Endothelial cell (in vitro differentiated cells): ENCODE results near the gene CPOX. TPM values are rescaled to one million over a fixed set of nuclear protein-coding genes. Genes with fewer than 3 reads are reported as not detected.

Source experiments
- DNase-seq: peaks from one replicate; pipeline ENCODE4 v3.0.0; 2021; ENCODE audit warnings: low spot score
- H3K27ac Mint-ChIP-seq: one replicate; pipeline ENCODE4 v1.8.0; 2021; ENCODE audit warnings: mixed read lengths, inconsistent platforms; ENCODE audit not compliant: unreplicated experiment
- H3K27me3 Mint-ChIP-seq: one replicate; pipeline ENCODE4 v1.8.0; 2021; ENCODE audit warnings: mild to moderate bottlenecking, moderate library complexity, mixed read lengths, inconsistent platforms; ENCODE audit not compliant: unreplicated experiment
- H3K36me3 Mint-ChIP-seq: one replicate; pipeline ENCODE4 v1.8.0; 2021; ENCODE audit warnings: mild to moderate bottlenecking, low read depth, mixed read lengths, inconsistent platforms; ENCODE audit not compliant: unreplicated experiment
- H3K4me1 Mint-ChIP-seq: one replicate; pipeline ENCODE4 v1.8.0; 2021; ENCODE audit warnings: mild to moderate bottlenecking, mixed read lengths, inconsistent platforms; ENCODE audit not compliant: unreplicated experiment
- H3K4me3 Mint-ChIP-seq: one replicate; pipeline ENCODE4 v1.8.0; 2021; ENCODE audit warnings: mild to moderate bottlenecking, mixed read lengths, inconsistent platforms; ENCODE audit not compliant: unreplicated experiment
- H3K9me3 Mint-ChIP-seq: one replicate; pipeline ENCODE4 v1.8.0; 2021; ENCODE audit warnings: mixed read lengths, inconsistent platforms; ENCODE audit not compliant: unreplicated experiment
- CTCF ChIP-seq: fragments of 200-600 bp; sonication (generic); IDR thresholded peaks from one replicate; pipeline ENCODE4 v1.5.0; 2021; ENCODE audit warnings: antibody characterized with exemption; ENCODE audit not compliant: unreplicated experiment
- total RNA-seq: library from RNA; stranded (reverse); fragmentation: NEBNext Ultra II Directional; extraction: Animal tissue kit (Norgen Biotek cat#: 25700); gene quantifications from one replicate; pipeline ENCODE4 v1.2.1, GENCODE V29; 2021; ENCODE audit not compliant: unreplicated experiment

Gene CPOX
- total RNA-seq, 1 donor from 2014 or later: 21.5 TPM

DNA sequence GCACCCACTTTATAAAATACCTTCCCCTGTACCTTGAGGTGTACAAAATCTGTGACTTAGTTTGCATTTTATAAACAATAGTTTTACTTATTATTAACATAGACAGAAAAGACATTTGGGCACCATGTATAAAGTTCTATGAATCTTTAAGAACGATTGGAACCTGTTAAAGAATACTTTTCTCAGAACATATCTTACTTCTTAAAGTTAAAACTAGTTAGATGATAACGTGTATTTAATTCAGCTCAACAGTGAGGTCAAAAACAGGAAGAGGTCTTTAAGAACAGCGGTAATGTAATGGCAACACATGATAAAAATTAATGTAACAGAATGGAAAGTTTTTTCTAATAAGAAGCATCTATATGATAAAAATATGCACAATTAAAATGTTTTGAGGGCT lies 25.0 kb downstream of the CPOX start:
- Mint-ChIP-seq H3K36me3 (no peaks in the 10 kb centered on the region), H3K9me3 (no peaks in the 10 kb centered on the region), H3K27me3 (no peaks in the 10 kb centered on the region), H3K4me3 (no peak overlapping the region), H3K4me1 (peaks cover 2% of the 10 kb centered on the region), H3K27ac (no peak overlapping the region)
- TF ChIP-seq CTCF: no peak
- no peak for DNase-seq

DNA sequence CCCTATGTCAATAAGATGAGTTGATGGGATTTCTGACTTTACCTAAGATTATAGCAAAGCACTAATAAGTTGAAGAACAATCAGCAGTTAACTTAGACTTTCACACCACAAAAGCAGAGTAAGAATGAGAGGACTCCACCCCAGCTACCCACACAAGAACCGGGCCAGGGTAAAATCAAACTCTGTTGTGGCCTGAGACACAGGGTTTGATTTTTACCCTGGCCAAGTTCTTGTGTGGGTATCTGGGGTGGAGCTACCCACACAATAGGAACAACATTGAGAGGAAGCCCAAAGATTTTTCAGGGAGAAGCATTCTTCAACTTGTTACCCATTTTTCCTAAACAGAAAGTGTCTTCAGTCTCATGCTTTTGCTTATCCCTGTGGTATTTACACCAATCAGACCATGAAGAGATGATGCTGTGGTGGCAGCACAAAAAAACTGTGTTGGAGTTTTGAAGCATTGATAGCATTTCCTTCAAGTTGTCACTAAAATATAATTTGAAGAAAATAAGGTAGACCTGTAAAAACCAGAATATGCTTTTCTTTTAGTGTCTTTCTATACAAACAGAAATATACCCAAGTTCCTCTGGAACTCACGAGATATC lies 25.6 kb downstream of the CPOX start:
- Mint-ChIP-seq H3K36me3 (no peaks in the 10 kb centered on the region), H3K4me3 (no peak overlapping the region), H3K27me3 (no peaks in the 10 kb centered on the region), H3K27ac (no peak overlapping the region), H3K4me1 (no peaks in the 10 kb centered on the region), H3K9me3 (no peaks in the 10 kb centered on the region)
- no peak for DNase-seq
- no peak for TF ChIP-seq CTCF

GRCh38 chr3:98565843-98566242 lies 27.6 kb downstream of the CPOX start:
- TF ChIP-seq CTCF: no peak
- no peaks in the 10 kb centered on the region for H3K27me3 Mint-ChIP-seq
- H3K9me3 Mint-ChIP-seq: no peaks in the 10 kb centered on the region
- H3K4me3 Mint-ChIP-seq: no peak overlapping the region
- no peaks in the 10 kb centered on the region for H3K4me1 Mint-ChIP-seq
- no peak for DNase-seq
- no peaks in the 10 kb centered on the region for H3K36me3 Mint-ChIP-seq
- no peak overlapping the region for H3K27ac Mint-ChIP-seq

DNA sequence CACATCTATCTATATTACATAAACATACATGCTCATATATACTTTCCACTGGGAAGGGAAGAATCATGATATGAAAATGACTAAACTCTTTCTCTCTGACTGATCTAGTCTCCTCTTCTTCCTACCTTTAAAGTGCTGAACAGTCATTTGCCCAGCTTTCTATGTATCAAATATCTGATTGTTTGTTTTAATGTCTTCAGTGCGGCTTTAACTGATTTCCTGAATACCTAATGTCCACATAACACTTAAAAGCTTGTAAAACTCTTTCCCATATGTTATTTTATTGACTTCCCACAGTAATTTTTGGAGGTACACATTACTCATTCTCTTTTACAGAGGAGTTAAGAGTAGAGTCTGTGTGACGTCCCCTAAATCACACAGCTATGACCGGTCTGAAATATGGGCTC lies 28.2 kb downstream of the CPOX start:
- Mint-ChIP-seq H3K9me3 (no peaks in the 10 kb centered on the region), H3K36me3 (no peaks in the 10 kb centered on the region), H3K4me3 (no peak overlapping the region), H3K27me3 (no peaks in the 10 kb centered on the region), H3K27ac (no peak overlapping the region), H3K4me1 (no peaks in the 10 kb centered on the region)
- TF ChIP-seq CTCF: no peak
- no peak for DNase-seq

DNA sequence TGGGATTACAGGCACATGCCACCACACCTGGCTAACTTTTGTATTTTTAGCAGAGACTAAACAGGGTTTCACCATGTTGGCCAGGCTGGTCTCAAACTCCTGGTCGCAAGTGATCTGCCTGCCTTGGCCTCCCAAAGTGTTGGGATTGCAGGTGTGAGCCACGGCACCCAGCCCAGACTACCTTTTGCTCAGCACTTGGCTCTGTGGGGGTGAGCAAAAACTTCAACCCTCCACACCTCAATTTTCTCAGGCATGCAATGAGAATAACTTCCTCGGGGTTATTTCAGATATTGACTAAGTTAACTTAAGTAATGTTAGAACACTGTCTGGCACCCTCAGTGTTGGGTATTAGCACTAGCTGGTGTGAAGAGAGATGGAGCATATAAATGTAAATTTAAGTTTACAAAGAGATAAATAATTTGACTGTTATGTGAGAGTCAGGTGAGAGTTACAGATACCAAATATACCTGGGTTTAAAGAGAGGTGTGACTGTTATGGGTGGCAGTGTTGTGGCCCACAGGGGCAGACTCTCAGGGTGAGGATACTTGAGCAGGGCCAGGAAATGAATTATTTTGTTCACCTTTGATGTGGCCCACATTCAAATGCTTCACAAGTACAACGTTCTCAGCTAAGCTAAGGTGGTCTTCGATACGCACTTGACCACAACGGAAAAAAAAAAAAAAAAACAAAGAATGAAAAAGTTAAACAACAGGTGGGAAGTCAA lies 29.0 kb downstream of the CPOX start:
- Mint-ChIP-seq H3K4me1 (no peaks in the 10 kb centered on the region), H3K27me3 (no peaks in the 10 kb centered on the region), H3K9me3 (no peaks in the 10 kb centered on the region), H3K4me3 (no peak overlapping the region), H3K36me3 (no peaks in the 10 kb centered on the region), H3K27ac (no peak overlapping the region)
- DNase-seq: no peak
- TF ChIP-seq CTCF: no peak
